Measurements from ENCODE around the gene DGKB.

DNA sequence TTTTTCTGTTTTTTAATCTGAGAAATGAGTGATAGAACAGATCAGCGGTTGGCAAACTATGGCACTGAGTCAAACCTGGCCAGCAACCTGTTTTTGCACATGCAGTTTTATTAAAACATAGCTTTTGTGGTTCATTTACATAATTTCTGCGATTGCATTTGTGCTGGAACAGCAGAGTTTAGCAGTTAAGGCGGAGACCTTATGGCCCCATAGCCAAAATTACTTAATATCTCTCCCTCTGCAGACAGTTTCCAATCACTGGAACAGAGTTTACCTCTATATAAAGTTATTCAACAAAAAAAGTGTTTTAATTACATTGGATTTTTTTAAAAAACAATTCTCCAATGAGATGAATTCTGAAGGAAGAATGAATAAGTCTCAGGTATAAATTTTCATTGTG lies 212.1 kb downstream of the DGKB start:
- TF ChIP-seq EP300 (IDR thresholded peaks at IDR 0.05) (no peak), CHD2 (IDR thresholded peaks at IDR 0.05; ENCODE audit: low read length, partially characterized antibody) (no peak), POLR2A (IDR thresholded peaks at IDR 0.05; ENCODE audit: low read length) (no peak), CEBPB (IDR thresholded peaks at IDR 0.05) (no peak)
- TF ChIP-seq, protein P1, sequence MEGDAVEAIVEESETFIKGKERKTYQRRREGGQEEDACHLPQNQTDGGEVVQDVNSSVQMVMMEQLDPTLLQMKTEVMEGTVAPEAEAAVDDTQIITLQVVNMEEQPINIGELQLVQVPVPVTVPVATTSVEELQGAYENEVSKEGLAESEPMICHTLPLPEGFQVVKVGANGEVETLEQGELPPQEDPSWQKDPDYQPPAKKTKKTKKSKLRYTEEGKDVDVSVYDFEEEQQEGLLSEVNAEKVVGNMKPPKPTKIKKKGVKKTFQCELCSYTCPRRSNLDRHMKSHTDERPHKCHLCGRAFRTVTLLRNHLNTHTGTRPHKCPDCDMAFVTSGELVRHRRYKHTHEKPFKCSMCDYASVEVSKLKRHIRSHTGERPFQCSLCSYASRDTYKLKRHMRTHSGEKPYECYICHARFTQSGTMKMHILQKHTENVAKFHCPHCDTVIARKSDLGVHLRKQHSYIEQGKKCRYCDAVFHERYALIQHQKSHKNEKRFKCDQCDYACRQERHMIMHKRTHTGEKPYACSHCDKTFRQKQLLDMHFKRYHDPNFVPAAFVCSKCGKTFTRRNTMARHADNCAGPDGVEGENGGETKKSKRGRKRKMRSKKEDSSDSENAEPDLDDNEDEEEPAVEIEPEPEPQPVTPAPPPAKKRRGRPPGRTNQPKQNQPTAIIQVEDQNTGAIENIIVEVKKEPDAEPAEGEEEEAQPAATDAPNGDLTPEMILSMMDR (IDR thresholded peaks at IDR 0.05), result no peak
- TF ChIP-seq, protein P2, sequence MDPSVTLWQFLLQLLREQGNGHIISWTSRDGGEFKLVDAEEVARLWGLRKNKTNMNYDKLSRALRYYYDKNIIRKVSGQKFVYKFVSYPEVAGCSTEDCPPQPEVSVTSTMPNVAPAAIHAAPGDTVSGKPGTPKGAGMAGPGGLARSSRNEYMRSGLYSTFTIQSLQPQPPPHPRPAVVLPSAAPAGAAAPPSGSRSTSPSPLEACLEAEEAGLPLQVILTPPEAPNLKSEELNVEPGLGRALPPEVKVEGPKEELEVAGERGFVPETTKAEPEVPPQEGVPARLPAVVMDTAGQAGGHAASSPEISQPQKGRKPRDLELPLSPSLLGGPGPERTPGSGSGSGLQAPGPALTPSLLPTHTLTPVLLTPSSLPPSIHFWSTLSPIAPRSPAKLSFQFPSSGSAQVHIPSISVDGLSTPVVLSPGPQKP (IDR thresholded peaks at IDR 0.05; ENCODE audit: low read depth, low read length), result no peak

All from A549 (cell line).